GM19372 (cell line): ENCODE results near the gene THSD1.

Source experiments
- ATAC-seq: cut with Tn5 transposase; IDR thresholded peaks from one replicate; pipeline ENCODE4 v1.9.1; 2021; ENCODE audit warnings: mild to moderate bottlenecking, low read depth, moderate library complexity; ENCODE audit not compliant: unreplicated experiment

THSD1 gene

GRCh38 chr13:52405767-52406494 is at the start of gene THSD1:
Gene THSD1, minus strand, starts transcription at chr13:52406172. Its CDS starts 3,572 bp downstream, at chr13:52402600.
- ATAC-seq = no peak

- ATAC-seq = peak; percentile 16
Observed at GRCh38 chr13:52455677-52456041, 49.7 kb upstream of the THSD1 start.

GRCh38 chr13:52454820-52455676 is 49.1 kb upstream of the THSD1 start, which contains the start of gene CKAP2:
Gene CKAP2, plus strand, starts transcription at chr13:52455478. Its CDS starts 79 bp downstream, at chr13:52455557.
- peak; percentile 59 for ATAC-seq

GRCh38 chr13:52454459-52454819 is 48.5 kb upstream of the THSD1 start:
- peak; percentile 31 for ATAC-seq

GRCh38 chr13:52452470-52452869 is 46.5 kb upstream of the THSD1 start:
- ATAC-seq = no peak

- no peak for ATAC-seq
Observed at GRCh38 chr13:52451135-52451804, 45.3 kb upstream of the THSD1 start.

- ATAC-seq = no peak
Observed at GRCh38 chr13:52450793-52451116, 44.8 kb upstream of the THSD1 start.

- ATAC-seq = peak; percentile 62
Observed at GRCh38 chr13:52450012-52450792, 44.2 kb upstream of the THSD1 start, which contains the start of gene VPS36. Gene VPS36, minus strand, starts transcription at chr13:52450634. Its CDS starts 40 bp downstream, at chr13:52450594.

- ATAC-seq = no peak
Observed at GRCh38 chr13:52449331-52450011, 43.5 kb upstream of the THSD1 start.

GRCh38 chr13:52447815-52448552 is 42.0 kb upstream of the THSD1 start:
- ATAC-seq = no peak

GRCh38 chr13:52447354-52447753 is 41.4 kb upstream of the THSD1 start:
- no peak for ATAC-seq

- ATAC-seq = no peak
Observed at GRCh38 chr13:52446265-52446664, 40.3 kb upstream of the THSD1 start.

GRCh38 chr13:52432456-52432855 is 26.5 kb upstream of the THSD1 start:
- ATAC-seq = no peak

GRCh38 chr13:52428295-52428694 is 22.3 kb upstream of the THSD1 start:
- ATAC-seq = no peak

GRCh38 chr13:52421216-52421615 is 15.2 kb upstream of the THSD1 start:
- ATAC-seq = no peak

GRCh38 chr13:52419080-52419479 is 13.1 kb upstream of the THSD1 start:
- no peak for ATAC-seq

- ATAC-seq = no peak
Observed at GRCh38 chr13:52414963-52415362, 9.0 kb upstream of the THSD1 start.

GRCh38 chr13:52414051-52414450 is 8.1 kb upstream of the THSD1 start:
- ATAC-seq = no peak

- no peak for ATAC-seq
Observed at GRCh38 chr13:52412128-52412527, 6.2 kb upstream of the THSD1 start.
